ENCODE data around the gene SLC22A15. TPM values are rescaled to one million over a fixed set of nuclear protein-coding genes. Genes with fewer than 3 reads are reported as not detected.
"Not testable (repeated sequence)": the region's sequence is repeated elsewhere in the genome, so short reads cannot be mapped to it uniquely, and the experiment has no call there.

Gene SLC22A15
- total and polyA plus RNA-seq, 5 experiments from 2014 or later, result 0.27 to 0.39 TPM; not detected in 3

- POLR2A ChIA-PET, result no interaction called here
- no peak overlapping the region for H3K4me3 Mint-ChIP-seq
- no peak overlapping the region for H3K27ac Mint-ChIP-seq
- no peaks in the 10 kb centered on the region for H3K9me3 Mint-ChIP-seq
- ATAC-seq (no peak), DNase-seq (no peak)
- peaks cover 0 to 2% (median 0%) of the 10 kb centered on the region in 4 donors for H3K4me1 Mint-ChIP-seq
- H3K27me3 Mint-ChIP-seq, result peaks cover 0 to 5% (median 1%) of the 10 kb centered on the region in 5 donors
- no peaks in the 10 kb centered on the region for H3K36me3 Mint-ChIP-seq
Observed at GRCh38 chr1:116018007-116018406, 41.7 kb downstream of the SLC22A15 start.

- no peaks in the 10 kb centered on the region for H3K9me3 Mint-ChIP-seq
- POLR2A ChIA-PET, result no interaction called here
Observed at GRCh38 chr1:116019653-116020253, 43.4 kb downstream of the SLC22A15 start.

DNA sequence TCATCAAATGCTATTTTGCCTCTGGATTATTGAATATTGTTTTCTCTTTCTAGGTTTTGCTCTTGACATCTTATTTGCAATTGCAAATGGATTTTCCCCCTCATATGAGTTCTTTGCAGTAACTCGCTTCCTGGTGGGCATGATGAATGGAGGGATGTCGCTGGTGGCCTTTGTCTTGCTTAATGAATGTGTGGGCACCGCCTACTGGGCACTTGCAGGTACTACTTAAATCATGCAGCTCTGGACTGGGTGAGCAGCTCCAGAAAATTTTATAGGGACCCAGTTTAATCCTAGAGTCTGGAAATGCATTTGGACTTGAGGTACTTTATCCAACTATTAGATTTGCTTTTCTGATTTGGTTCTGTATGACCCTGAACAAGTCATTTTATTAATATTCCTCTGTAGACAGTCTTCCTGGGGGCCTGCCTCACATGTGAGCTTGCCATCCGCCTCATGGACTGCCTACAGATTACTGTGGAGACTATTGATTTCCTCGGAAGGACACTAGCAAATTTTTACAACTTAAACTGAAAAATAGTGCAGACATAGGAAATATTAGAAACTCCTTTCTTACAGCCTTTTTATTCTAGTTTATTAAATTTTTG lies 44.5 kb downstream of the SLC22A15 start:
- Mint-ChIP-seq H3K36me3 (no peaks in the 10 kb centered on the region), H3K9me3 (no peaks in the 10 kb centered on the region), H3K27me3 (peaks cover 0 to 11% (median 1%) of the 10 kb centered on the region in 5 donors), H3K4me3 (no peak overlapping the region), H3K27ac (no peak overlapping the region), H3K4me1 (peaks cover 0 to 2% (median 0%) of the 10 kb centered on the region in 4 donors)
- POLR2A ChIA-PET, result no interaction called here
- DNase-seq (peak; percentile 13 to 66 (median 30)), ATAC-seq (peak; percentile 68 to 72)

More at GRCh38 chr1:116019653-116020253, 43.4 kb downstream of the SLC22A15 start:
- peaks cover 0 to 11% (median 1%) of the 10 kb centered on the region in 5 donors for H3K27me3 Mint-ChIP-seq
- H3K4me1 Mint-ChIP-seq, result peaks cover 0 to 2% (median 0%) of the 10 kb centered on the region in 4 donors
- no peaks in the 10 kb centered on the region for H3K36me3 Mint-ChIP-seq
- no peak for ATAC-seq
- no peak overlapping the region for H3K27ac Mint-ChIP-seq
- DNase-seq, result no peak
- H3K4me3 Mint-ChIP-seq, result no peak overlapping the region

DNA sequence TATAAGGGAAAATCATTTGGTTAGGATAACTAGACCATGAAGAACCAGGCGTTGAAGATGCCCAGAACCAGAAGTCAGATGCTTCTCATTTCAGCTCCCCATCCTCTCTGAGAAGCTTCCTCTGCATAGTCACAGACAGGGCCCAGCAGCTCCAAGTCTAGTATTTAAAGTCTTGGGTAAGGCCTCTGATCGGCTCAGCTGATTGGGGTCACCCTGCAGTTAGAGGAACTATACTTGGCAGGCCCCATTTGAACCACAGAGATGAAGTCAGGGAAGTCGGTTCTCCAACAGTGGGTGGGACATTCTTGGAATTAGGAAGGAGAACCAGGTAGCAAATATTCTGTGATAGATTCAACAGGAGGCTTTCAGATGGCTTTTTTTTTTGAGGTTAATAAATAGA lies 48.3 kb downstream of the SLC22A15 start:
- ATAC-seq (no peak), DNase-seq (no peak)
- H3K4me3 Mint-ChIP-seq, result no peak overlapping the region
- POLR2A ChIA-PET, result no interaction called here
- no peaks in the 10 kb centered on the region for H3K36me3 Mint-ChIP-seq
- H3K27ac Mint-ChIP-seq, result no peak overlapping the region
- H3K4me1 Mint-ChIP-seq, result peaks cover 0 to 2% (median 0%) of the 10 kb centered on the region in 4 donors
- H3K9me3 Mint-ChIP-seq, result no peaks in the 10 kb centered on the region
- peaks cover 0 to 6% (median 1%) of the 10 kb centered on the region in 5 donors for H3K27me3 Mint-ChIP-seq

- Mint-ChIP-seq H3K4me3 (no peak overlapping the region), H3K4me1 (no peaks in the 10 kb centered on the region), H3K36me3 (no peaks in the 10 kb centered on the region), H3K9me3 (no peaks in the 10 kb centered on the region), H3K27me3 (peaks cover 0 to 6% (median 0%) of the 10 kb centered on the region in 5 donors), H3K27ac (no peak overlapping the region)
- POLR2A ChIA-PET, result no interaction called here
- ATAC-seq, result no peak
- DNase-seq, result no peak
Observed at GRCh38 chr1:116026631-116027030, 50.3 kb downstream of the SLC22A15 start.

DNA sequence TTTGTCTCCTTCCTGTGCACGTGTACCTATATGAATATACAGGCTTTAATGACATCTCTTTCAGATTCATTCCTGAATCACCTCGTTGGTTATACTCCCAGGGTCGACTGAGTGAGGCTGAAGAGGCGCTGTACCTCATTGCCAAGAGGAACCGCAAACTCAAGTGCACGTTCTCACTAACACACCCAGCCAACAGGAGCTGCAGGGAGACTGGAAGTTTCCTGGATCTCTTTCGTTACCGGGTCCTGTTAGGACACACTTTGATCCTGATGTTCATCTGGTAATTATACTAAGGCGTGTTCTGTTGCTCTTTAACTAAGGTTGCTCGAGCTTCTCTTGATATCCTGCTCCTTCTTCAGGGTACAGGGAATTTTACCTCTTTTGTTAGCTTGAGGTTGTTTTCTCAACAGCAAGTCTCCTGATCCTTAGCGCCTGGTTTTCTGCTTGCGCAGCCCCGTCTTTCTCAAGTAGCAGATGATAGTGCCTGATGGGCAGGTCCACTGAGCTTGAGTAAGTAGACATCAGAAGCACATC lies 55.1 kb downstream of the SLC22A15 start:
- peaks cover 0 to 2% (median 0%) of the 10 kb centered on the region in 3 donors for H3K36me3 Mint-ChIP-seq
- H3K9me3 Mint-ChIP-seq, result no peaks in the 10 kb centered on the region
- POLR2A ChIA-PET, result no interaction called here
- DNase-seq (no peak), ATAC-seq (no peak)
- no peaks in the 10 kb centered on the region for H3K4me1 Mint-ChIP-seq
- H3K4me3 Mint-ChIP-seq, result no peak overlapping the region
- peaks cover 0 to 3% (median 0%) of the 10 kb centered on the region in 5 donors for H3K27me3 Mint-ChIP-seq
- no peak overlapping the region for H3K27ac Mint-ChIP-seq

DNA sequence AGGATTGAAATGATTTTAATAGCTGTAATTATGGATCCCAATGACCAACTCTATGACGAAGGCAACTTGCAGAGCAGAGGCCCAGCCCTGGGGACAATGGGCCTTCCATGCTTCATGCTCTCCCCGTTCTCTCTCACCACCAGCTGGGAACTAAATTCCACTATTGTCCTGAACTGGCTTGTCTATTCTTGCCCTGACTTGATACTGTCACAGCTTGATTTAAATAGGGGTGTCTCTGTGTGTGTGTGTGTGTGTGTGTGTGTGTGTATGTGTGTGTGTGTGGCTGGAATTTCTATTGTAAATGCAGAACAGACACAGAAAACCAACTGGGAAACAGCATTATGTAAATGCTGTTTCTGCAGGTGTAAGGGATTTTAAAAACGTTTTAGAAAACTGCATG lies 57.0 kb downstream of the SLC22A15 start:
- POLR2A ChIA-PET, result no interaction called here
- no peaks in the 10 kb centered on the region for H3K4me1 Mint-ChIP-seq
- DNase-seq (no peak), ATAC-seq (no peak)
- H3K9me3 Mint-ChIP-seq, result no peaks in the 10 kb centered on the region
- peaks cover 0 to 5% (median 2%) of the 10 kb centered on the region in 5 donors for H3K27me3 Mint-ChIP-seq
- no peak overlapping the region for H3K4me3 Mint-ChIP-seq
- H3K36me3 Mint-ChIP-seq, result peaks cover 0 to 2% (median 0%) of the 10 kb centered on the region in 3 donors
- H3K27ac Mint-ChIP-seq, result no peak overlapping the region

- Mint-ChIP-seq H3K27me3 (peaks cover 0 to 17% (median 3%) of the 10 kb centered on the region in 5 donors), H3K4me1 (no peaks in the 10 kb centered on the region), H3K27ac (no peak overlapping the region), H3K36me3 (peaks cover 0 to 2% (median 0%) of the 10 kb centered on the region in 3 donors), H3K4me3 (no peak overlapping the region), H3K9me3 (no peaks in the 10 kb centered on the region)
- POLR2A ChIA-PET, result no interaction called here
- no peak for DNase-seq
- no peak for ATAC-seq
Observed at GRCh38 chr1:116036255-116036654, 59.9 kb downstream of the SLC22A15 start.

DNA sequence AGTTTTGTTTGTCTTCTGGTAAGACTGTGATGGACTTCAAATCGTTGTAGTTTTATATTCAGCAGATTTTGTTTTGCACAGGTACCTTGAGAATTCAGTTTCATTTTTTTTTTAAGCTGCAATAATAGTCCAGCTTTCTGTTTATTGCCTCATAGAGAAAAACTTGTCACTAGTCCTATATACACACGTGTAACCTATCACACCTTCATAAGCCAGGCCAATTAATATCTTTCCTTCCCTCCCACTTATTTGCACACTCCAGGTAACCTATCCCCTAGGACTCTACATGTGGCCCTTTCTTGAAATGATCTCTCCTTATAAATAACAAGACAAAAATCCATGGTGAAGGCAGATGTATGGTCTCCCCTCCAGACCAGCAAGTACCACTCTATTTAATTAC lies 62.4 kb downstream of the SLC22A15 start:
- Mint-ChIP-seq H3K4me1 (no peaks in the 10 kb centered on the region), H3K27ac (no peak overlapping the region), H3K36me3 (peaks cover 0 to 2% (median 0%) of the 10 kb centered on the region in 3 donors), H3K27me3 (peaks cover 0 to 17% (median 5%) of the 10 kb centered on the region in 5 donors), H3K9me3 (no peaks in the 10 kb centered on the region), H3K4me3 (no peak overlapping the region)
- DNase-seq (no peak), ATAC-seq (no peak)
- POLR2A ChIA-PET, result no interaction called here

GRCh38 chr1:116044071-116044470 lies 67.8 kb downstream of the SLC22A15 start:
- H3K4me3 Mint-ChIP-seq, result no peak overlapping the region
- H3K9me3 Mint-ChIP-seq, result peaks cover 0 to 2% (median 0%) of the 10 kb centered on the region in 9 donors
- H3K4me1 Mint-ChIP-seq, result no peaks in the 10 kb centered on the region
- ATAC-seq (no peak), DNase-seq (no peak)
- peaks cover 7 to 37% (median 16%) of the 10 kb centered on the region in 5 donors for H3K27me3 Mint-ChIP-seq
- H3K36me3 Mint-ChIP-seq, result no peaks in the 10 kb centered on the region
- POLR2A ChIA-PET, result no interaction called here
- no peak overlapping the region for H3K27ac Mint-ChIP-seq

- ATAC-seq, H3K4me1 Mint-ChIP-seq, POLR2A ChIA-PET, DNase-seq, H3K4me3 Mint-ChIP-seq, H3K27ac Mint-ChIP-seq, H3K36me3 Mint-ChIP-seq: not testable (repeated sequence)
- H3K9me3 Mint-ChIP-seq, result peaks cover 0 to 12% (median 7%) of the 10 kb centered on the region in 9 donors
- H3K27me3 Mint-ChIP-seq, result peaks cover 11 to 44% (median 17%) of the 10 kb centered on the region in 5 donors
Observed at GRCh38 chr1:116046933-116047332, 70.6 kb downstream of the SLC22A15 start.

- H3K4me1 Mint-ChIP-seq, ATAC-seq, H3K36me3 Mint-ChIP-seq, H3K27ac Mint-ChIP-seq, POLR2A ChIA-PET, DNase-seq, H3K4me3 Mint-ChIP-seq: not testable (repeated sequence)
- Mint-ChIP-seq H3K9me3 (peaks cover 0 to 21% (median 9%) of the 10 kb centered on the region in 9 donors), H3K27me3 (peaks cover 11 to 41% (median 14%) of the 10 kb centered on the region in 5 donors)
Observed at GRCh38 chr1:116051896-116052295, 75.6 kb downstream of the SLC22A15 start.

GRCh38 chr1:116062201-116062600 lies 85.9 kb downstream of the SLC22A15 start:
- POLR2A ChIA-PET, result no interaction called here
- no peak overlapping the region for H3K27ac Mint-ChIP-seq
- no peak overlapping the region for H3K4me3 Mint-ChIP-seq
- no peak for ATAC-seq
- no peak for DNase-seq
- H3K4me1 Mint-ChIP-seq, result peaks cover 0 to 2% (median 0%) of the 10 kb centered on the region in 4 donors
- peaks cover 0 to 7% (median 4%) of the 10 kb centered on the region in 3 donors for H3K36me3 Mint-ChIP-seq
- peaks cover 1 to 25% (median 13%) of the 10 kb centered on the region in 5 donors for H3K27me3 Mint-ChIP-seq
- peaks cover 0 to 19% (median 13%) of the 10 kb centered on the region in 9 donors for H3K9me3 Mint-ChIP-seq
